HEK293 (cell line): Measurements from ENCODE around the gene ITGA5.

Experiments used
- BCL11A ChIP-seq: fragments of 450-650 bp; formaldehyde crosslinking; IDR thresholded peaks from 2 replicates; pipeline ENCODE4 v1.5.1; 2016; ENCODE audit warnings: low read depth, missing biosample characterization, missing genetic modification characterization
- GLIS1 ChIP-seq: fragments of 450-650 bp; formaldehyde crosslinking; IDR thresholded peaks from 2 replicates; pipeline ENCODE4 v1.5.1; 2016; ENCODE audit warnings: missing biosample characterization, missing genetic modification characterization
- KLF1 ChIP-seq: fragments of 450-650 bp; formaldehyde crosslinking; IDR thresholded peaks from 2 replicates; pipeline ENCODE4 v1.5.1; 2016; ENCODE audit warnings: missing biosample characterization, missing genetic modification characterization
- KLF8 ChIP-seq: fragments of 450-650 bp; formaldehyde crosslinking; IDR thresholded peaks from 2 replicates; pipeline ENCODE4 v1.5.1; 2016; ENCODE audit warnings: missing biosample characterization, missing genetic modification characterization
- KLF9 ChIP-seq: fragments of 450-650 bp; formaldehyde crosslinking; IDR thresholded peaks from 2 replicates; pipeline ENCODE4 v1.5.1; 2016; ENCODE audit warnings: missing biosample characterization, missing genetic modification characterization, low read depth
- RBAK ChIP-seq: fragments of 450-650 bp; formaldehyde crosslinking; IDR thresholded peaks from 2 replicates; pipeline ENCODE4 v1.5.1; 2016; ENCODE audit warnings: missing biosample characterization, missing genetic modification characterization
- WT1 ChIP-seq: fragments of 450-650 bp; formaldehyde crosslinking; IDR thresholded peaks from 2 replicates; pipeline ENCODE4 v1.5.1; 2016; ENCODE audit warnings: missing biosample characterization, missing genetic modification characterization
- ZBTB17 ChIP-seq: fragments of 450-650 bp; formaldehyde crosslinking; IDR thresholded peaks from 2 replicates; pipeline ENCODE4 v1.5.1; 2016; ENCODE audit warnings: missing biosample characterization, missing genetic modification characterization
- ZBTB8A ChIP-seq: fragments of 450-650 bp; formaldehyde crosslinking; IDR thresholded peaks from 2 replicates; pipeline ENCODE4 v1.5.1; 2016; ENCODE audit warnings: missing biosample characterization, missing genetic modification characterization
- ZEB2 ChIP-seq: fragments of 450-650 bp; formaldehyde crosslinking; IDR thresholded peaks from 2 replicates; pipeline ENCODE4 v1.5.1; 2016; ENCODE audit warnings: missing biosample characterization, missing genetic modification characterization
- ZFP37 ChIP-seq: fragments of 450-650 bp; formaldehyde crosslinking; IDR thresholded peaks from 2 replicates; pipeline ENCODE4 v1.5.1; 2016; ENCODE audit warnings: missing biosample characterization, missing genetic modification characterization
- ZIC2 ChIP-seq: fragments of 450-650 bp; formaldehyde crosslinking; IDR thresholded peaks from 2 replicates; pipeline ENCODE4 v1.5.1; 2016; ENCODE audit warnings: missing biosample characterization, missing genetic modification characterization
- ZNF10 ChIP-seq: fragments of 450-650 bp; formaldehyde crosslinking; IDR thresholded peaks from 2 replicates; pipeline ENCODE4 v1.5.1; 2017; ENCODE audit warnings: missing biosample characterization, missing genetic modification characterization
- ZNF2 ChIP-seq: fragments of 450-650 bp; formaldehyde crosslinking; IDR thresholded peaks from 2 replicates; pipeline ENCODE4 v1.5.1; 2016; ENCODE audit warnings: missing biosample characterization, missing genetic modification characterization
- ZNF24 ChIP-seq: fragments of 450-650 bp; formaldehyde crosslinking; IDR thresholded peaks from 2 replicates; pipeline ENCODE4 v1.5.1; 2016; ENCODE audit warnings: missing biosample characterization, missing genetic modification characterization
- ZNF366 ChIP-seq: fragments of 450-650 bp; formaldehyde crosslinking; conservative IDR thresholded peaks from 2 replicates; pipeline ENCODE4 v1.5.1; 2016; ENCODE audit warnings: missing biosample characterization, missing genetic modification characterization
- ZNF501 ChIP-seq: fragments of 450-650 bp; formaldehyde crosslinking; IDR thresholded peaks from 2 replicates; pipeline ENCODE4 v1.5.1; 2016; ENCODE audit warnings: missing biosample characterization, missing genetic modification characterization
- ZNF555 ChIP-seq: fragments of 450-650 bp; formaldehyde crosslinking; conservative IDR thresholded peaks from 2 replicates; pipeline ENCODE4 v1.5.1; 2017; ENCODE audit warnings: missing biosample characterization, mild to moderate bottlenecking, missing genetic modification characterization, inconsistent platforms
- ZNF596 ChIP-seq: fragments of 450-650 bp; IDR thresholded peaks from 2 replicates; pipeline ENCODE4 v1.5.0; 2018; ENCODE audit warnings: missing biosample characterization, mild to moderate bottlenecking, missing genetic modification characterization, moderate library complexity
- ZNF664 ChIP-seq: fragments of 450-650 bp; formaldehyde crosslinking; IDR thresholded peaks from 2 replicates; pipeline ENCODE4 v1.5.1; 2016; ENCODE audit warnings: missing biosample characterization, missing genetic modification characterization
- ZNF843 ChIP-seq: fragments of 450-650 bp; formaldehyde crosslinking; IDR thresholded peaks from 2 replicates; pipeline ENCODE4 v1.5.1; 2016; ENCODE audit warnings: missing biosample characterization, missing genetic modification characterization
- TF ChIP-seq, protein P1 (sequence below): fragments of 450-650 bp; formaldehyde crosslinking; IDR thresholded peaks from 2 replicates; pipeline ENCODE4 v1.5.1; 2016; ENCODE audit warnings: missing biosample characterization, missing genetic modification characterization
- TF ChIP-seq, protein P2 (sequence below): fragments of 450-650 bp; formaldehyde crosslinking; IDR thresholded peaks from 2 replicates; pipeline ENCODE4 v1.5.1; 2017; ENCODE audit warnings: missing biosample characterization, mild to moderate bottlenecking, missing genetic modification characterization, moderate library complexity
- TF ChIP-seq, protein P3 (sequence below): IDR thresholded peaks from 2 replicates; pipeline ENCODE4 v1.6.1; 2011; ENCODE audit warnings: mild to moderate bottlenecking, low read depth, low read length, borderline replicate concordance
- TF ChIP-seq, protein P4 (sequence below): fragments of 450-650 bp; formaldehyde crosslinking; IDR thresholded peaks from 2 replicates; pipeline ENCODE4 v1.5.1; 2016; ENCODE audit warnings: missing biosample characterization, missing genetic modification characterization
- TF ChIP-seq, protein P5 (sequence below): fragments of 450-650 bp; formaldehyde crosslinking; IDR thresholded peaks from 2 replicates; pipeline ENCODE4 v1.5.1; 2017; ENCODE audit warnings: missing biosample characterization, missing genetic modification characterization
- TF ChIP-seq, protein P6 (sequence below): fragments of 450-650 bp; formaldehyde crosslinking; conservative IDR thresholded peaks from 2 replicates; pipeline ENCODE4 v1.5.1; 2016; ENCODE audit warnings: low read depth, missing biosample characterization, missing genetic modification characterization

The ITGA5 gene

DNA sequence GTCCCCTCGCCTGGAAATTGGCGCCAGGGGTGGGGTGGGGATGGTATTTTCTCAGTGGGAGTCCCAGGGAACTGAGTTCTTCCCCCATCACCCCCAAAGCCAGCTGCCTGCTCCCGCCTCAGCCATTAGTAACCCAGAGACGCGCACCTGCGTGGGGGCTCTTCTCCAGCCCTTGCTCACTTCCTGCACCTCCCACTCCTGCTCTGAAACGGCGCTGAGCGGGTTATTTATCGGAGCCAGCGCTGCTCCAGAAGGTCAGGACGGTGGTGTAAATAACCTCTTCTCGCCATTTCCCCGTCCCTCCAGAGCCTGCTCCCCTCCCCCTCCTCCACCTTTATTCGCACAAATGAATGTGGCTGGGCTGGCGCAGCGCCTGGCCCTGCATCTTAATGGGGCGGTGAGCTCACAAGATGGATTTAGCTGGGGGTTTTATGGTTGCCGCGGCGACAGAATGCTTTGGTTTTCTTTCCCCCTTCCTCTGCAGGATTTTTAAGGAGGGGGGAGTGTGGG lies 67.0 kb downstream of the ITGA5 start (continued):
- TF ChIP-seq, protein P1, sequence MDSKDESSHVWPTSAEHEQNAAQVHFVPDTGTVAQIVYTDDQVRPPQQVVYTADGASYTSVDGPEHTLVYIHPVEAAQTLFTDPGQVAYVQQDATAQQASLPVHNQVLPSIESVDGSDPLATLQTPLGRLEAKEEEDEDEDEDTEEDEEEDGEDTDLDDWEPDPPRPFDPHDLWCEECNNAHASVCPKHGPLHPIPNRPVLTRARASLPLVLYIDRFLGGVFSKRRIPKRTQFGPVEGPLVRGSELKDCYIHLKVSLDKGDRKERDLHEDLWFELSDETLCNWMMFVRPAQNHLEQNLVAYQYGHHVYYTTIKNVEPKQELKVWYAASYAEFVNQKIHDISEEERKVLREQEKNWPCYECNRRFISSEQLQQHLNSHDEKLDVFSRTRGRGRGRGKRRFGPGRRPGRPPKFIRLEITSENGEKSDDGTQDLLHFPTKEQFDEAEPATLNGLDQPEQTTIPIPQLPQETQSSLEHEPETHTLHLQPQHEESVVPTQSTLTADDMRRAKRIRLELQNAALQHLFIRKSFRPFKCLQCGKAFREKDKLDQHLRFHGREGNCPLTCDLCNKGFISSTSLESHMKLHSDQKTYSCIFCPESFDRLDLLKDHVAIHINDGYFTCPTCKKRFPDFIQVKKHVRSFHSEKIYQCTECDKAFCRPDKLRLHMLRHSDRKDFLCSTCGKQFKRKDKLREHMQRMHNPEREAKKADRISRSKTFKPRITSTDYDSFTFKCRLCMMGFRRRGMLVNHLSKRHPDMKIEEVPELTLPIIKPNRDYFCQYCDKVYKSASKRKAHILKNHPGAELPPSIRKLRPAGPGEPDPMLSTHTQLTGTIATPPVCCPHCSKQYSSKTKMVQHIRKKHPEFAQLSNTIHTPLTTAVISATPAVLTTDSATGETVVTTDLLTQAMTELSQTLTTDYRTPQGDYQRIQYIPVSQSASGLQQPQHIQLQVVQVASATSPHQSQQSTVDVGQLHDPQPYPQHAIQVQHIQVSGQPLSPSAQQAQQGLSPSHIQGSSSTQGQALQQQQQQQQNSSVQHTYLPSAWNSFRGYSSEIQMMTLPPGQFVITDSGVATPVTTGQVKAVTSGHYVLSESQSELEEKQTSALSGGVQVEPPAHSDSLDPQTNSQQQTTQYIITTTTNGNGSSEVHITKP (tag by site-specific recombination): peak; percentile 90
- 0 out of 2 replicates have a peak, but pooled peaks have one; percentile 17 for TF ChIP-seq ZNF2 (tag by site-specific recombination)
- peak; percentile 46; the same call in 1 of the 2 replicates for TF ChIP-seq KLF8 (tag by site-specific recombination)
- no peak for TF ChIP-seq ZNF664 (tag by site-specific recombination)
- TF ChIP-seq ZNF10 (tag by site-specific recombination): 0 out of 2 replicates have a peak, but pooled peaks have one; percentile 47
- TF ChIP-seq ZNF843: peak; percentile 25; the same call in 1 of the 2 replicates
- TF ChIP-seq, protein P2, sequence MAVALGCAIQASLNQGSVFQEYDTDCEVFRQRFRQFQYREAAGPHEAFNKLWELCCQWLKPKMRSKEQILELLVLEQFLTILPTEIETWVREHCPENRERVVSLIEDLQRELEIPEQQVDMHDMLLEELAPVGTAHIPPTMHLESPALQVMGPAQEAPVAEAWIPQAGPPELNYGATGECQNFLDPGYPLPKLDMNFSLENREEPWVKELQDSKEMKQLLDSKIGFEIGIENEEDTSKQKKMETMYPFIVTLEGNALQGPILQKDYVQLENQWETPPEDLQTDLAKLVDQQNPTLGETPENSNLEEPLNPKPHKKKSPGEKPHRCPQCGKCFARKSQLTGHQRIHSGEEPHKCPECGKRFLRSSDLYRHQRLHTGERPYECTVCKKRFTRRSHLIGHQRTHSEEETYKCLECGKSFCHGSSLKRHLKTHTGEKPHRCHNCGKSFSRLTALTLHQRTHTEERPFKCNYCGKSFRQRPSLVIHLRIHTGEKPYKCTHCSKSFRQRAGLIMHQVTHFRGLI (tag by site-specific recombination): peak; percentile 93
- TF ChIP-seq, protein P3, sequence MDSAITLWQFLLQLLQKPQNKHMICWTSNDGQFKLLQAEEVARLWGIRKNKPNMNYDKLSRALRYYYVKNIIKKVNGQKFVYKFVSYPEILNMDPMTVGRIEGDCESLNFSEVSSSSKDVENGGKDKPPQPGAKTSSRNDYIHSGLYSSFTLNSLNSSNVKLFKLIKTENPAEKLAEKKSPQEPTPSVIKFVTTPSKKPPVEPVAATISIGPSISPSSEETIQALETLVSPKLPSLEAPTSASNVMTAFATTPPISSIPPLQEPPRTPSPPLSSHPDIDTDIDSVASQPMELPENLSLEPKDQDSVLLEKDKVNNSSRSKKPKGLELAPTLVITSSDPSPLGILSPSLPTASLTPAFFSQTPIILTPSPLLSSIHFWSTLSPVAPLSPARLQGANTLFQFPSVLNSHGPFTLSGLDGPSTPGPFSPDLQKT: no peak
- TF ChIP-seq GLIS1 (tag by site-specific recombination): peak; percentile 93
- TF ChIP-seq RBAK (tag by site-specific recombination): no peak
- no peak for TF ChIP-seq ZNF501 (tag by site-specific recombination)
- TF ChIP-seq ZBTB8A (tag by site-specific recombination): 0 out of 2 replicates have a peak, but pooled peaks have one; percentile 29
- 0 out of 2 replicates have a peak, but pooled peaks have one; percentile 24 for TF ChIP-seq ZIC2 (tag by site-specific recombination)
- TF ChIP-seq ZNF596: no peak
- TF ChIP-seq ZNF366 (tag by site-specific recombination): peak; percentile 61
- peak; percentile 85; the same call in 1 of the 2 replicates for TF ChIP-seq ZNF24
- 0 out of 2 replicates have a peak, but pooled peaks have one; percentile 27 for TF ChIP-seq ZFP37 (tag by site-specific recombination)
- TF ChIP-seq BCL11A (tag by site-specific recombination): 0 out of 2 replicates have a peak, but pooled peaks have one; percentile 16
- 0 out of 2 replicates have a peak, but pooled peaks have one; percentile 15 for TF ChIP-seq KLF9
- TF ChIP-seq WT1: peak; percentile 12
- TF ChIP-seq, protein P4, sequence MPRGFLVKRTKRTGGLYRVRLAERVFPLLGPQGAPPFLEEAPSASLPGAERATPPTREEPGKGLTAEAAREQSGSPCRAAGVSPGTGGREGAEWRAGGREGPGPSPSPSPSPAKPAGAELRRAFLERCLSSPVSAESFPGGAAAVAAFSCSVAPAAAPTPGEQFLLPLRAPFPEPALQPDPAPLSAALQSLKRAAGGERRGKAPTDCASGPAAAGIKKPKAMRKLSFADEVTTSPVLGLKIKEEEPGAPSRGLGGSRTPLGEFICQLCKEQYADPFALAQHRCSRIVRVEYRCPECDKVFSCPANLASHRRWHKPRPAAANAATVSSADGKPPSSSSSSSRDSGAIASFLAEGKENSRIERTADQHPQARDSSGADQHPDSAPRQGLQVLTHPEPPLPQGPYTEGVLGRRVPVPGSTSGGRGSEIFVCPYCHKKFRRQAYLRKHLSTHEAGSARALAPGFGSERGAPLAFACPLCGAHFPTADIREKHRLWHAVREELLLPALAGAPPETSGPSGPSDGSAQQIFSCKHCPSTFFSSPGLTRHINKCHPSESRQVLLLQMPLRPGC (tag by site-specific recombination): no peak
- TF ChIP-seq ZEB2 (tag by site-specific recombination): peak; percentile 61
- TF ChIP-seq, protein P5, sequence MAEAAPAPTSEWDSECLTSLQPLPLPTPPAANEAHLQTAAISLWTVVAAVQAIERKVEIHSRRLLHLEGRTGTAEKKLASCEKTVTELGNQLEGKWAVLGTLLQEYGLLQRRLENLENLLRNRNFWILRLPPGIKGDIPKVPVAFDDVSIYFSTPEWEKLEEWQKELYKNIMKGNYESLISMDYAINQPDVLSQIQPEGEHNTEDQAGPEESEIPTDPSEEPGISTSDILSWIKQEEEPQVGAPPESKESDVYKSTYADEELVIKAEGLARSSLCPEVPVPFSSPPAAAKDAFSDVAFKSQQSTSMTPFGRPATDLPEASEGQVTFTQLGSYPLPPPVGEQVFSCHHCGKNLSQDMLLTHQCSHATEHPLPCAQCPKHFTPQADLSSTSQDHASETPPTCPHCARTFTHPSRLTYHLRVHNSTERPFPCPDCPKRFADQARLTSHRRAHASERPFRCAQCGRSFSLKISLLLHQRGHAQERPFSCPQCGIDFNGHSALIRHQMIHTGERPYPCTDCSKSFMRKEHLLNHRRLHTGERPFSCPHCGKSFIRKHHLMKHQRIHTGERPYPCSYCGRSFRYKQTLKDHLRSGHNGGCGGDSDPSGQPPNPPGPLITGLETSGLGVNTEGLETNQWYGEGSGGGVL (tag by site-specific recombination): peak; percentile 76
- TF ChIP-seq, protein P6, sequence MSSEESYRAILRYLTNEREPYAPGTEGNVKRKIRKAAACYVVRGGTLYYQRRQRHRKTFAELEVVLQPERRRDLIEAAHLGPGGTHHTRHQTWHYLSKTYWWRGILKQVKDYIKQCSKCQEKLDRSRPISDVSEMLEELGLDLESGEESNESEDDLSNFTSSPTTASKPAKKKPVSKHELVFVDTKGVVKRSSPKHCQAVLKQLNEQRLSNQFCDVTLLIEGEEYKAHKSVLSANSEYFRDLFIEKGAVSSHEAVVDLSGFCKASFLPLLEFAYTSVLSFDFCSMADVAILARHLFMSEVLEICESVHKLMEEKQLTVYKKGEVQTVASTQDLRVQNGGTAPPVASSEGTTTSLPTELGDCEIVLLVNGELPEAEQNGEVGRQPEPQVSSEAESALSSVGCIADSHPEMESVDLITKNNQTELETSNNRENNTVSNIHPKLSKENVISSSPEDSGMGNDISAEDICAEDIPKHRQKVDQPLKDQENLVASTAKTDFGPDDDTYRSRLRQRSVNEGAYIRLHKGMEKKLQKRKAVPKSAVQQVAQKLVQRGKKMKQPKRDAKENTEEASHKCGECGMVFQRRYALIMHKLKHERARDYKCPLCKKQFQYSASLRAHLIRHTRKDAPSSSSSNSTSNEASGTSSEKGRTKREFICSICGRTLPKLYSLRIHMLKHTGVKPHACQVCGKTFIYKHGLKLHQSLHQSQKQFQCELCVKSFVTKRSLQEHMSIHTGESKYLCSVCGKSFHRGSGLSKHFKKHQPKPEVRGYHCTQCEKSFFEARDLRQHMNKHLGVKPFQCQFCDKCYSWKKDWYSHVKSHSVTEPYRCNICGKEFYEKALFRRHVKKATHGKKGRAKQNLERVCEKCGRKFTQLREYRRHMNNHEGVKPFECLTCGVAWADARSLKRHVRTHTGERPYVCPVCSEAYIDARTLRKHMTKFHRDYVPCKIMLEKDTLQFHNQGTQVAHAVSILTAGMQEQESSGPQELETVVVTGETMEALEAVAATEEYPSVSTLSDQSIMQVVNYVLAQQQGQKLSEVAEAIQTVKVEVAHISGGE (tag by site-specific recombination): no peak
- no peak for TF ChIP-seq ZNF555
- 0 out of 2 replicates have a peak, but pooled peaks have one; percentile 7 for TF ChIP-seq KLF1 (tag by site-specific recombination)
- TF ChIP-seq ZBTB17 (tag by site-specific recombination): peak; percentile 34; the same call in 1 of the 2 replicates
